Hepatocyte (in vitro differentiated cells): ENCODE measurements around the gene RGS11. TPM values are rescaled to one million over a fixed set of nuclear protein-coding genes. Genes with fewer than 3 reads are reported as not detected.

Experiments
- DNase-seq: peaks from one replicate; pipeline ENCODE4 v3.0.0-alpha.2; 2016; ENCODE audit warnings: low spot score
- H2AFZ ChIP-seq: fragments of 200-600 bp; sonication (generic); 2 replicates; pipeline ENCODE4 v1.6.0; 2016; ENCODE audit warnings: antibody characterized with exemption, mild to moderate bottlenecking
- H3K27ac ChIP-seq: fragments of 200-600 bp; sonication (generic); 2 replicates; pipeline ENCODE4 v1.5.1; 2016; ENCODE audit warnings: mild to moderate bottlenecking
- H3K27me3 ChIP-seq: fragments of 200-600 bp; sonication (generic); 2 replicates; pipeline ENCODE4 v1.6.1; 2016
- H3K36me3 ChIP-seq: fragments of 200-600 bp; sonication (generic); replicated peaks from 2 replicates; pipeline ENCODE4 v1.5.1; 2016; ENCODE audit warnings: low read depth; ENCODE audit not compliant: insufficient read depth
- H3K4me1 ChIP-seq: fragments of 200-600 bp; sonication (generic); 2 replicates; pipeline ENCODE4 v1.5.1; 2016; ENCODE audit warnings: mild to moderate bottlenecking, moderate library complexity; ENCODE audit not compliant: insufficient read depth
- H3K4me2 ChIP-seq: fragments of 200-600 bp; sonication (generic); 2 replicates; pipeline ENCODE4 v1.6.0; 2016
- H3K4me3 ChIP-seq: fragments of 200-600 bp; sonication (generic); 2 replicates; pipeline ENCODE4 v1.5.1; 2016; ENCODE audit warnings: mild to moderate bottlenecking
- H3K79me2 ChIP-seq: fragments of 200-600 bp; sonication (generic); 2 replicates; pipeline ENCODE4 v1.6.0; 2017; ENCODE audit warnings: mild to moderate bottlenecking
- H3K9me2 ChIP-seq: fragments of 200-600 bp; sonication (generic); replicated peaks from 2 replicates; pipeline ENCODE4 v1.6.0; 2017; ENCODE audit warnings: mild to moderate bottlenecking; ENCODE audit not compliant: insufficient read depth
- H3K9me3 ChIP-seq: fragments of 200-600 bp; sonication (generic); 2 replicates; pipeline ENCODE4 v1.5.1; 2016; ENCODE audit warnings: low read depth, mild to moderate bottlenecking
- H4K20me1 ChIP-seq: fragments of 200-600 bp; sonication (generic); 2 replicates; pipeline ENCODE4 v1.6.0; 2016; ENCODE audit warnings: mild to moderate bottlenecking; ENCODE audit not compliant: insufficient read depth, poor library complexity, severe bottlenecking
- EZH2 ChIP-seq: fragments of 200-600 bp; sonication (generic); IDR thresholded peaks from 2 replicates; pipeline ENCODE4 v1.6.1; 2016; ENCODE audit warnings: antibody characterized with exemption, mild to moderate bottlenecking, borderline replicate concordance
- EZH2phosphoT487 ChIP-seq: fragments of 200-600 bp; sonication (generic); IDR thresholded peaks from one replicate; pipeline ENCODE4 v1.6.1; 2018; ENCODE audit warnings: antibody characterized with exemption, mild to moderate bottlenecking, low read depth, moderate library complexity; ENCODE audit not compliant: unreplicated experiment, severe bottlenecking
- WGBS: methylation state at CpG from one replicate; pipeline ENCODE4 v1.1.6; 2016; ENCODE audit warnings: low lambda C conversion rate; ENCODE audit errors: missing lambda C conversion rate; 5-methylcytosine and 5-hydroxymethylcytosine counted together
- polyA plus RNA-seq: library from polyadenylated mRNA; unstranded; fragments of >200 nt; fragmentation: Nextera tagmentation; extraction: Ambion mirVana; gene quantifications from 2 replicates; pipeline ENCODE4 v1.2.1, GENCODE V29; 2016
- total RNA-seq: library from RNA; depleted of rRNA; stranded (reverse); fragments of >200 nt; gene quantifications from 2 replicates; pipeline ENCODE4 v1.2.3, GENCODE V29; 2014
- TF ChIP-seq, protein P1 (sequence below): fragments of 200-600 bp; sonication (generic); IDR thresholded peaks from 2 replicates; pipeline ENCODE4 v1.5.1; 2016; ENCODE audit warnings: antibody characterized with exemption, mild to moderate bottlenecking; ENCODE audit not compliant: poor library complexity

The RGS11 gene
- total and polyA plus RNA-seq, 2 experiments from 2014 or later = 0.57 to 0.93 TPM

DNA sequence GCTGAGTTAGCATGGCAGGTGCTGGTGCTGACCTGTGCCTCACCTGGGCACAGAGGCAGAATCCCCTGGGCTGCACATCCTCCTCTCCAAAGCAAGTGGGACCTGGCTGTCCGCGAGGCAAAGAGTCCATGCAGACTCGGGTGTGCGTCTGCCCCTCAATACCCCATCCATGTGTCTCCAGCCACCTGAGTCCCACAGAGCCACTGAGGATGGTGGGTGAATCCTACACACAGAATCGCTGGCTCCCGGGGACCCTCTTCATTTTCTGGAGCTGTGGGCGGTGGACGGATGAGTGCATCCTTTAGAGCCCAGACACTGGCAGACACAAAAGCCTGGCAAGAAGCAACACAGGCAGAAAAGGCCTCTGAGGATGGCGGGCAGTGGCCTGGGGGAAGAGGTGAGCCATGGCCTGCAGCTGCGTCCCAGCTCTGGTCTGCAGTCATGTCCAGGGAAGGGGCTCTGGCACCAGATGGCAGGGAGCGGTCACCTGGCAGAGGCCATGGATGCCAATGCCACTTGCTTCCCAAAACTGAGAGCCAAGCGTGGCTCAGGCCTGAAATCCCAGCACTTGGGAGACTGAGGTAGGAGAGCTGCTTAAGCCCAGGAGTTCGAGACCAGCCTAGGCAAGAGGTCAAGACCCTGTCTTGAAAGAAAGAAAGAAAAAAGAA is 46.9 kb upstream of the RGS11 start:
- peaks cover 29% of the 10 kb centered on the region for H4K20me1 ChIP-seq
- TF ChIP-seq, protein P1, sequence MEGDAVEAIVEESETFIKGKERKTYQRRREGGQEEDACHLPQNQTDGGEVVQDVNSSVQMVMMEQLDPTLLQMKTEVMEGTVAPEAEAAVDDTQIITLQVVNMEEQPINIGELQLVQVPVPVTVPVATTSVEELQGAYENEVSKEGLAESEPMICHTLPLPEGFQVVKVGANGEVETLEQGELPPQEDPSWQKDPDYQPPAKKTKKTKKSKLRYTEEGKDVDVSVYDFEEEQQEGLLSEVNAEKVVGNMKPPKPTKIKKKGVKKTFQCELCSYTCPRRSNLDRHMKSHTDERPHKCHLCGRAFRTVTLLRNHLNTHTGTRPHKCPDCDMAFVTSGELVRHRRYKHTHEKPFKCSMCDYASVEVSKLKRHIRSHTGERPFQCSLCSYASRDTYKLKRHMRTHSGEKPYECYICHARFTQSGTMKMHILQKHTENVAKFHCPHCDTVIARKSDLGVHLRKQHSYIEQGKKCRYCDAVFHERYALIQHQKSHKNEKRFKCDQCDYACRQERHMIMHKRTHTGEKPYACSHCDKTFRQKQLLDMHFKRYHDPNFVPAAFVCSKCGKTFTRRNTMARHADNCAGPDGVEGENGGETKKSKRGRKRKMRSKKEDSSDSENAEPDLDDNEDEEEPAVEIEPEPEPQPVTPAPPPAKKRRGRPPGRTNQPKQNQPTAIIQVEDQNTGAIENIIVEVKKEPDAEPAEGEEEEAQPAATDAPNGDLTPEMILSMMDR = no peak
- TF ChIP-seq EZH2phosphoT487 (no peak), EZH2 (no peak)
- no peaks in the 10 kb centered on the region for H3K27me3 ChIP-seq
- peaks cover 8% of the 10 kb centered on the region for H3K4me1 ChIP-seq
- H3K36me3 ChIP-seq = no peaks in the 10 kb centered on the region
- no peak overlapping the region for H2AFZ ChIP-seq
- H3K9me3 ChIP-seq = no peaks in the 10 kb centered on the region
- 94% methylated on average over 13 of the region's 13 CpGs for WGBS
- peaks cover 93% of the 10 kb centered on the region for H3K79me2 ChIP-seq
- no peaks in the 10 kb centered on the region for H3K9me2 ChIP-seq
- no peak for DNase-seq
- no peak overlapping the region for H3K4me2 ChIP-seq
- H3K4me3 ChIP-seq = no peak overlapping the region
- H3K27ac ChIP-seq = no peak overlapping the region

DNA sequence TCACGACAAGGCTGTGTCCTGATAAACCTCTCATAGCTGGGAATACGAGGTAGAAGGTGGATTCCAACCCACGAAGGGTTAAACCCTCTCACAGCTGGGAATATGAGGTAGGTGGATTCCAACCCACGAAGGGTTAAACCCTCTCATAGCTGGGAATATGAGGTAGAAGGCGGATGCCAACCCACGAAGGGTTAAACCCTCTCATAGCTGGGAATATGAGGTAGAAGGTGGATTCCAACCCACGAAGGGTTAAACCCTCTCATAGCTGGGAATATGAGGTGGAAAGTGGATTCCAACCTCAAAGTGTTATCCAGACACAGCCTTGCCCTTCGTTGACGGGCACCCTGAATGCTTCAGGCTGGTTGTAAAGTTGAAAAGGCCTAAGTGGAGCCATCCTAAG is 45.8 kb upstream of the RGS11 start:
- H3K79me2 ChIP-seq = peaks cover 97% of the 10 kb centered on the region

DNA sequence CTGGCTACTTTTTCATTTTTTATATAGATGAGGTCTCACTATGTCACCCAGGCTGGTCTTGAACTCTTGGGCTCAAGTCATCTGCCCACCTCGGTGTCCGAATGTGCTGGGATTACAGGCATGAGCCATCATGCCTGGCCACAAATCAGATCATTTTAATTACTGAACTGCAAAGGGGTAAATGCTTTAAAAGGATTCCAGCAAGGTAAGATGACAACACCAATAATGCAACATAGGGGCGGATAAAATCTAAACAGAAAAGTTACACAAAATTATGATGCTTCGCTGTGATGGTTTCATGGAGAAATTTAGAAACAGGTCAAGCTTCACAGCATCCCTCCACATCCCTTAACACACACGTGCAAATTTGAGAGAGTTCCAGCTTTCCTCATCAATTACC is 44.5 kb upstream of the RGS11 start:
- Histone ChIP-seq H3K27me3 (no peaks in the 10 kb centered on the region), H3K36me3 (no peaks in the 10 kb centered on the region), H3K4me1 (no peaks in the 10 kb centered on the region), H3K4me2 (no peak overlapping the region), H3K9me3 (no peaks in the 10 kb centered on the region), H4K20me1 (peaks cover 41% of the 10 kb centered on the region), H3K79me2 (peaks cover 97% of the 10 kb centered on the region), H3K4me3 (no peak overlapping the region), H3K27ac (no peak overlapping the region), H3K9me2 (no peaks in the 10 kb centered on the region), H2AFZ (no peak overlapping the region)
- no peak for DNase-seq
- TF ChIP-seq, protein P1 = no peak
- TF ChIP-seq EZH2 (no peak), EZH2phosphoT487 (no peak)
- 97% methylated on average over 5 of the region's 5 CpGs for WGBS

More for the DNA sequence above, 45.8 kb upstream of the RGS11 start:
- Histone ChIP-seq H2AFZ (no peak overlapping the region), H4K20me1 (peaks cover 35% of the 10 kb centered on the region), H3K36me3 (no peaks in the 10 kb centered on the region), H3K9me3 (no peaks in the 10 kb centered on the region), H3K4me2 (no peak overlapping the region), H3K27me3 (no peaks in the 10 kb centered on the region), H3K27ac (no peak overlapping the region), H3K4me1 (no peaks in the 10 kb centered on the region), H3K9me2 (no peaks in the 10 kb centered on the region), H3K4me3 (no peak overlapping the region)
- 71% methylated on average over 9 of the region's 9 CpGs for WGBS
- no peak for DNase-seq
- TF ChIP-seq, protein P1 = no peak
- TF ChIP-seq EZH2phosphoT487 = no peak
- no peak for TF ChIP-seq EZH2
